PFSK-1 (cell line): ENCODE data around the gene XXYLT1.

Experiments
- POLR2AphosphoS5 ChIP-seq: IDR thresholded peaks from 2 replicates; pipeline ENCODE4 v1.6.1; 2012; ENCODE audit warnings: low read depth, mild to moderate bottlenecking, control low read depth, low read length, moderate library complexity
- REST ChIP-seq, 2 experiments: IDR thresholded peaks; 2 replicates each; pipeline versions ENCODE4 v1.6.1 to v1.8.0; 2011 to 2012; ENCODE audit warnings: low read depth in 2 of 2, low read length in 2 of 2, control low read depth in 1 of 2, inconsistent platforms in 1 of 2, mild to moderate bottlenecking in 1 of 2, moderate library complexity in 1 of 2; ENCODE audit not compliant: insufficient read depth in 1 of 2
- SIN3A ChIP-seq: IDR thresholded peaks from 2 replicates; pipeline ENCODE4 v1.6.1; 2012; ENCODE audit warnings: mild to moderate bottlenecking, low read length, moderate library complexity, borderline replicate concordance; ENCODE audit not compliant: insufficient read depth
- TAF1 ChIP-seq: IDR thresholded peaks from 2 replicates; pipeline ENCODE4 v1.6.1; 2012; ENCODE audit warnings: low read length, control low read depth, borderline replicate concordance; ENCODE audit not compliant: insufficient read depth

GRCh38 chr3:195045481-195046210 lies 225.3 kb downstream of the XXYLT1 start:
- no peak for TF ChIP-seq TAF1
- TF ChIP-seq SIN3A, result no peak
- no peak for TF ChIP-seq POLR2AphosphoS5
- no peak for TF ChIP-seq REST (IDR thresholded peaks at IDR 0.05; ENCODE audit: insufficient read depth in 1 of 2, low read depth in 2 of 2, low read length in 2 of 2)
